Esophagus muscularis mucosa (tissue), 4 donors: ENCODE data around the gene RNF130. TPM values are rescaled to one million over a fixed set of nuclear protein-coding genes. Genes with fewer than 3 reads are reported as not detected.

Experiments used
- DNase-seq: peaks from one replicate; pipeline ENCODE4 v3.0.0-alpha.2; 2017; ENCODE audit errors: extremely low spot score
- H3K27ac ChIP-seq, 4 donors: fragments of 200-600 bp; sonication (generic); replicated peaks in 1 of 4; 1 replicate in 3 of 4; 2 replicates in 1 of 4; pipeline ENCODE4 v1.5.1; 2016 to 2019; ENCODE audit warnings: mild to moderate bottlenecking in 1 of 4
- H3K27me3 ChIP-seq, 4 donors: fragments of 200-600 bp; sonication (generic); one replicate each; pipeline versions ENCODE4 v1.5.1 to v1.6.0; 2016 to 2019
- H3K36me3 ChIP-seq, 4 donors: fragments of 200-600 bp; sonication (generic); one replicate each; pipeline ENCODE4 v1.5.1; 2016 to 2019
- H3K4me1 ChIP-seq, 4 donors: fragments of 200-600 bp; sonication (generic); one replicate each; pipeline ENCODE4 v1.5.1; 2016 to 2019
- H3K4me3 ChIP-seq, 4 donors: fragments of 200-600 bp; sonication (generic); 1 replicate in 2 of 4; 2 replicates in 2 of 4; pipeline ENCODE4 v1.5.1; 2016 to 2019; ENCODE audit warnings: mild to moderate bottlenecking in 4 of 4, moderate library complexity in 1 of 4
- H3K9me3 ChIP-seq, 4 donors: fragments of 200-600 bp; sonication (generic); 1 replicate in 3 of 4; 2 replicates in 1 of 4; pipeline ENCODE4 v1.5.1; 2016 to 2019
- EP300 ChIP-seq: sonication (generic); formaldehyde crosslinking; IDR thresholded peaks from one replicate; pipeline ENCODE4 v1.6.1; 2017; ENCODE audit warnings: antibody characterized with exemption
- POLR2A ChIP-seq: fragments of 450-650 bp; IDR thresholded peaks from one replicate; pipeline ENCODE4 v1.6.1; 2017; ENCODE audit warnings: antibody characterized with exemption, moderate library complexity, mild to moderate bottlenecking, low read depth
- POLR2AphosphoS5 ChIP-seq, 2 donors: sonication (generic); formaldehyde crosslinking; IDR thresholded peaks; one replicate each; pipeline ENCODE4 v1.6.1; 2017; ENCODE audit warnings: antibody characterized with exemption in 2 of 2
- WGBS: methylation state at CpG from one replicate; pipeline ENCODE4 v1.1.5; 2018; 5-methylcytosine and 5-hydroxymethylcytosine counted together
- intact Hi-C: fragments of 100-400 bp; cut with DNase I; formaldehyde crosslinking; loops from one replicate; pipeline ENCODE4 v1.15.1; 2023
- total RNA-seq, 4 donors: library from RNA; depleted of rRNA; stranded (reverse); fragments of >200 nt; gene quantifications; one replicate each; pipeline versions ENCODE4 v1.1.0 to v1.2.1, GENCODE V29; 2016
- TF ChIP-seq, protein P1 (sequence below), 3 experiments: fragments of 200-600 bp in 2 of 3; fragments of 450-650 bp in 1 of 3; sonication (generic) in 2 of 3; IDR thresholded peaks; one replicate each; pipeline ENCODE4 v1.5.1; 2017 to 2019; ENCODE audit warnings: antibody characterized with exemption in 3 of 3, mild to moderate bottlenecking in 2 of 3, moderate library complexity in 1 of 3

Gene RNF130
- total RNA-seq, 4 donors from 2014 or later, result 98.4 to 136 (median 108) TPM

DNA sequence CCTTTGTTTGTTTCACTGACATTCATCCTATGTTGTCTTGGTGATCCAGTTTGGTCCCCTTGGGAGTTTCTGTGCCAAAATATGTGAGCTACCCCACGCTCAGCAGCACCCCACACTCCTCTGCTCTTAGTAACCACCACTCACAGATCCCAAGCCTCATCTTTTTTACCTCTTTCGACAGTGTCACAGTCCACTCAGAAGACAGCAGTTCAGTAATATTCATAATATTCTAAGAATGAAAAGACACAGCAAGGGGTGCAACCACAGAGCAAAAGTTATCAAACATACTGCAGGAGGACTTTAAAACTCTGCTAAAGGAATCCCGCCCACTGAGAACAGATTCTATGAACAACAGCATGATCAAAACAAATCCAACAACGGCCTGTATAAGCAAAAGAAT, 28.2 kb downstream of the RNF130 start:
- no peak for DNase-seq
- no peaks in the 10 kb centered on the region for H3K27me3 ChIP-seq
- no peak overlapping the region for H3K4me3 ChIP-seq
- TF ChIP-seq, protein P1, sequence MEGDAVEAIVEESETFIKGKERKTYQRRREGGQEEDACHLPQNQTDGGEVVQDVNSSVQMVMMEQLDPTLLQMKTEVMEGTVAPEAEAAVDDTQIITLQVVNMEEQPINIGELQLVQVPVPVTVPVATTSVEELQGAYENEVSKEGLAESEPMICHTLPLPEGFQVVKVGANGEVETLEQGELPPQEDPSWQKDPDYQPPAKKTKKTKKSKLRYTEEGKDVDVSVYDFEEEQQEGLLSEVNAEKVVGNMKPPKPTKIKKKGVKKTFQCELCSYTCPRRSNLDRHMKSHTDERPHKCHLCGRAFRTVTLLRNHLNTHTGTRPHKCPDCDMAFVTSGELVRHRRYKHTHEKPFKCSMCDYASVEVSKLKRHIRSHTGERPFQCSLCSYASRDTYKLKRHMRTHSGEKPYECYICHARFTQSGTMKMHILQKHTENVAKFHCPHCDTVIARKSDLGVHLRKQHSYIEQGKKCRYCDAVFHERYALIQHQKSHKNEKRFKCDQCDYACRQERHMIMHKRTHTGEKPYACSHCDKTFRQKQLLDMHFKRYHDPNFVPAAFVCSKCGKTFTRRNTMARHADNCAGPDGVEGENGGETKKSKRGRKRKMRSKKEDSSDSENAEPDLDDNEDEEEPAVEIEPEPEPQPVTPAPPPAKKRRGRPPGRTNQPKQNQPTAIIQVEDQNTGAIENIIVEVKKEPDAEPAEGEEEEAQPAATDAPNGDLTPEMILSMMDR (IDR thresholded peaks at IDR 0.05), result no peak
- no peak for TF ChIP-seq EP300
- no peak for TF ChIP-seq POLR2AphosphoS5 (IDR thresholded peaks at IDR 0.05)
- TF ChIP-seq POLR2A, result no peak
- WGBS, result 63% methylated on average over 4 of the region's 4 CpGs
- intact Hi-C loops, result no loop called here
- H3K36me3 ChIP-seq, result peaks cover 5 to 14% (median 9%) of the 10 kb centered on the region in 4 donors
- H3K9me3 ChIP-seq, result no peaks in the 10 kb centered on the region
- no peak overlapping the region for H3K27ac ChIP-seq
- peaks cover 9 to 28% (median 20%) of the 10 kb centered on the region in 4 donors for H3K4me1 ChIP-seq

DNA sequence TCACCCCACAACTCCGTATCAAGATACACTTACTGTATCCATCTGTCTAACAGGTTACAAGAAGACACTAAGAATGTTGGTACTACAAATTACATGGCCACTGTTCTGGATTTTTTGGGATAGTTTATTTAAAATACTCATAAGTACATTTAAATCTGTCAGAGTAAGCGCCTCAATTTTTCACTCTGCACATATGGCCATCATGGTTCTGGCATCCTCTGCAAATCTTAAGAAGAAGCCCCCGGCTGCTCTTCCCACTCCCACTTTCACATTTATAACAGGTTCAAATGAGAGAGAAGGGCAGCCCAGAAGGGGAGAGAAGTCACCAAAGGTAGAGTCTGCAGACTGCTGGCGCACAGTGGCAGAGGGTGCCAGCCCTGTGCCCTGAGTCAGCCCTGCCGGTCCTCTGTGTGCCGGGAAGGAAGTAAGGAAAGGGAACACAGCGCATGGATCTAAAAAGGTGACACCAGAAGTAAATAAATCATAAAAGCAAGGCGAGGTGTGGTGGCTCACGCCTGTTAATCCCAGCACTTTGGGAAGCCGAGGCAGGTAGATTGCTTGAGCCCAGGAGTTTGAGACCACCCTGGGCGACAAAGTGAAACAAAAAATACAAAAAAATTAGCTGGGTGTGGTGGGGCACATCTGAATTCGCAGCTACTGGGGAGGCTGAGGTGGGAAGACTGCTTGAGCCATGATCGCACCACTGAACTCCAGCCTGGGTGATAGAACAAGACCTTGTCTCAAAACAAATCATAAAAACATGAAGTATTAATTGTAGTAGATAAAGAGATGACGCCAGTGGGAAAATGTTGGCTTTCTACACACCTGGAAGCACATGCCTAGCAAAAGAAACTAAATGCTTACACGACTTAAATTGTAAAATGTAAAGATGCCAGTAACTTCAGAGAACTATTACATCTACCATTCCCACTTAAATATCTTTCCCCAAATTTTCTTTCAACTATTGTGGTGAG, 30.0 kb downstream of the RNF130 start:
- no peaks in the 10 kb centered on the region for H3K27me3 ChIP-seq
- 91% methylated on average over 15 of the region's 15 CpGs for WGBS
- intact Hi-C loops, result no loop called here
- no peak for DNase-seq
- H3K4me3 ChIP-seq, result no peak overlapping the region
- TF ChIP-seq, protein P1 (IDR thresholded peaks at IDR 0.05), result no peak
- TF ChIP-seq EP300 (no peak), POLR2AphosphoS5 (IDR thresholded peaks at IDR 0.05) (no peak), POLR2A (no peak)
- no peak overlapping the region for H3K27ac ChIP-seq
- no peaks in the 10 kb centered on the region for H3K9me3 ChIP-seq
- peaks cover 0 to 10% (median 4%) of the 10 kb centered on the region in 4 donors for H3K4me1 ChIP-seq
- H3K36me3 ChIP-seq, result peaks cover 9 to 27% (median 19%) of the 10 kb centered on the region in 4 donors

DNA sequence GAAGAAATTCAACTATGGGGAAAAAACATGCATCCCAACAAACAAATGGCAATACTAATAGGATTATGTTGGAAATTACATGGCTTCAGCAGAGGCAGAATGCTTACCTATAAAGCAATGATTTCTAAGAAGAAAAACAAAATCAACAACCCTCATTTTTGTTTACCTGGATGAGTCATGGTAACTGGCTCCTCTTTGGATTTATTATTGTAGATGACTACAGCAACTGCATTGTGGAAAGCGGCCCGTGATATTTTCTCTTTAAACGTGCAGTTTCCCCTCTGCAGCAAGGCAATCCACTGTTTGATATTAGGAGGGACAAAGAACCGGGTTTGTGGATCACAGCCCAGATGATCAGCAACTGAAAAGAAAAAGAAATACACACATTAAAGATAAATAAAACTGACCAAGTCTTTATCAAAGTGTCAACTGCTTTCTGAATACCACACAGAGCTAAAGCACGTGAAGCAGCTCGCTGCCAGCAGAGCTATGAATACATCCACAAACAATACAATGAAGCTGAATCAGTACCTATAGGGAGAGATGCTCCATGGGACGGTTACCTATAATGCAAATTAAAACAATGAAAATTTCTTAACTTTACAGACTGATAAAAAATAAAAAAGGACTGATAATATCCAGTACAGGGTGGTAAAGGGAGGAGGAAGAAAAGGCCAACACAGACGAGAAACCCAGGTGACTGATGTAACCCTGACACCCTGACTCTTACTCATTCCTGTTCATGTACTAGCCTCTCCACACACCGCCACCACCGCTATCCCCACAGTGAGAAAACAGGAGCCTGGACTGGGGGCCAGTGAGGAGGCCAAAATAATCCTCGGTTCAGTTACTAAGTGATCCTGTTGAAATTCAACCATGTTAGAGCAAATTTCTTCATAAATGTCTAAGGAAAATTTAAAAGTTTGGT, 31.0 kb downstream of the RNF130 start:
- Histone ChIP-seq H3K36me3 (peaks cover 9 to 37% (median 21%) of the 10 kb centered on the region in 4 donors), H3K9me3 (no peaks in the 10 kb centered on the region), H3K27me3 (no peaks in the 10 kb centered on the region), H3K4me1 (peaks cover 0 to 8% (median 3%) of the 10 kb centered on the region in 4 donors), H3K27ac (no peak overlapping the region), H3K4me3 (no peak overlapping the region)
- TF ChIP-seq POLR2AphosphoS5 (IDR thresholded peaks at IDR 0.05) (no peak), POLR2A (no peak), EP300 (no peak)
- TF ChIP-seq, protein P1 (IDR thresholded peaks at IDR 0.05), result no peak
- 89% methylated on average over 11 of the region's 11 CpGs for WGBS
- no peak for DNase-seq
- intact Hi-C loops, result no loop called here

DNA sequence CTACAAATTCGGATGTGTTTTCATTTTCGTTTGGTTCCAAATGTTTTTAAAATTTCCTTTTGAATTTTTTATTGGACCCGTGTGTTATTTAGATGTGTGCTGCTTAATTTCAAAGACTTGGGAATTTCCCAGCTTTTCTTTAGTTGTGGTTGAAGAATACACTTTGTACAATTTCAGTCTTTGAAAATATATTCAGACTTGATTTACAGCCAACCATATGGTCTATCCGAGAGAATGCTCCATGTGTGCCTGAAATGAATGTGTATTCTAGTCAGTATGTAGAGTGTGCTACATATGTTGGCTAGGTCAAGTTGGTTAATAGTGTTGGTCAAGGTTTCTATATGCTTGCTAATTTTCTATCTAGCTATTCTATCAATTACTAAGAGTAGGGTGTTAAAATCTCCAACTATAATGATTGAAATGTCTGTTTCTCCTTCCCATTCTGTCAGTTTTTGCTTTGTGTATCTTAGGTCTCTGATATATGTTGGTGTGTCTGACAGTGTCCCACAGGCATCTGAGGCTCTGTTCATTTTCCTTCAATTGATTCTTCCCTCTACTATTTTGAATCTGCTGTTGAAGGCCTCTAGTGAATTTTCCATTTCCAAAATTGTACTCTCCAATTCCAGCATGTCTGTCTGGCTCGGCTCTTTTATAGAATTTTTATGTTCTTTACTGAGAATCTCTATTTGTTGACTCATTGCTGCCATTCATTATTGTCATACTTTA, 36.2 kb downstream of the RNF130 start:
- TF ChIP-seq POLR2AphosphoS5 (IDR thresholded peaks at IDR 0.05), result no peak
- TF ChIP-seq, protein P1 (IDR thresholded peaks at IDR 0.05), result no peak
- TF ChIP-seq POLR2A, result no peak
- TF ChIP-seq EP300, result no peak
- intact Hi-C loops, result no loop called here
- H3K27ac ChIP-seq, result no peak overlapping the region
- 91% methylated on average over 5 of the region's 5 CpGs for WGBS
- no peaks in the 10 kb centered on the region for H3K4me1 ChIP-seq
- H3K36me3 ChIP-seq, result peaks cover 9 to 42% (median 25%) of the 10 kb centered on the region in 4 donors
- no peaks in the 10 kb centered on the region for H3K27me3 ChIP-seq
- H3K9me3 ChIP-seq, result no peaks in the 10 kb centered on the region
- no peak for DNase-seq
- H3K4me3 ChIP-seq, result no peak overlapping the region
